ENCODE measurements around the gene CDKN2AIP. TPM values are rescaled to one million over a fixed set of nuclear protein-coding genes. Genes with fewer than 3 reads are reported as not detected.

Gene CDKN2AIP
- polyA plus RNA-seq, 1 experiment = 9.4 TPM

DNA sequence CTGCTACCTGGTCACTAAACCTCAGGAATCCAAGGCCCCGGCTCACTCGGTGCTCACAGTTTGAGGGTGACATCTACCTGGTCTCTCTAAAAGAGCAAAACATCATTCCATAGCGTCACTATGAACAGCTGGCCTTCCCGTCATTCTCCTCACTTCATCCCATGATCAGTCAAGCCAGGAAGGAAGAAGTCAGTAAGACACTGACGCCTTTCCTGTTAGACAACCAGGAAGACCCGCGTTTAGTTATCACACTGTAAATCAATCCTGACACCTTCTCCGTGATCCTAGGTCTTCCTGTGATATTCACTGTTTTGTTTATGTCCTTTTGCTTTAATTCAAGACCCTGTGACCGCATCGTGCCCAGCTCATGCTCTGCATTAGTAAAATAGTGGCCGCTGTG is 31.6 kb upstream of the CDKN2AIP start:
- ChIA-PET CTCF (no interaction called here), POLR2A (no interaction called here)
- no peak for DNase-seq (ENCODE audit: low read depth)
- Histone ChIP-seq H3K27me3 (ENCODE audit: control insufficient read depth, insufficient read depth, low read length) (no peaks in the 10 kb centered on the region), H3K4me3 (ENCODE audit: low read depth, low read length) (no peak overlapping the region), H3K36me3 (ENCODE audit: control insufficient read depth, insufficient read depth, low read length) (no peaks in the 10 kb centered on the region)
- TF ChIP-seq, protein P1, sequence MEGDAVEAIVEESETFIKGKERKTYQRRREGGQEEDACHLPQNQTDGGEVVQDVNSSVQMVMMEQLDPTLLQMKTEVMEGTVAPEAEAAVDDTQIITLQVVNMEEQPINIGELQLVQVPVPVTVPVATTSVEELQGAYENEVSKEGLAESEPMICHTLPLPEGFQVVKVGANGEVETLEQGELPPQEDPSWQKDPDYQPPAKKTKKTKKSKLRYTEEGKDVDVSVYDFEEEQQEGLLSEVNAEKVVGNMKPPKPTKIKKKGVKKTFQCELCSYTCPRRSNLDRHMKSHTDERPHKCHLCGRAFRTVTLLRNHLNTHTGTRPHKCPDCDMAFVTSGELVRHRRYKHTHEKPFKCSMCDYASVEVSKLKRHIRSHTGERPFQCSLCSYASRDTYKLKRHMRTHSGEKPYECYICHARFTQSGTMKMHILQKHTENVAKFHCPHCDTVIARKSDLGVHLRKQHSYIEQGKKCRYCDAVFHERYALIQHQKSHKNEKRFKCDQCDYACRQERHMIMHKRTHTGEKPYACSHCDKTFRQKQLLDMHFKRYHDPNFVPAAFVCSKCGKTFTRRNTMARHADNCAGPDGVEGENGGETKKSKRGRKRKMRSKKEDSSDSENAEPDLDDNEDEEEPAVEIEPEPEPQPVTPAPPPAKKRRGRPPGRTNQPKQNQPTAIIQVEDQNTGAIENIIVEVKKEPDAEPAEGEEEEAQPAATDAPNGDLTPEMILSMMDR (IDR thresholded peaks at IDR 0.05; ENCODE audit: insufficient read depth, low read depth, low read length) = no peak

DNA sequence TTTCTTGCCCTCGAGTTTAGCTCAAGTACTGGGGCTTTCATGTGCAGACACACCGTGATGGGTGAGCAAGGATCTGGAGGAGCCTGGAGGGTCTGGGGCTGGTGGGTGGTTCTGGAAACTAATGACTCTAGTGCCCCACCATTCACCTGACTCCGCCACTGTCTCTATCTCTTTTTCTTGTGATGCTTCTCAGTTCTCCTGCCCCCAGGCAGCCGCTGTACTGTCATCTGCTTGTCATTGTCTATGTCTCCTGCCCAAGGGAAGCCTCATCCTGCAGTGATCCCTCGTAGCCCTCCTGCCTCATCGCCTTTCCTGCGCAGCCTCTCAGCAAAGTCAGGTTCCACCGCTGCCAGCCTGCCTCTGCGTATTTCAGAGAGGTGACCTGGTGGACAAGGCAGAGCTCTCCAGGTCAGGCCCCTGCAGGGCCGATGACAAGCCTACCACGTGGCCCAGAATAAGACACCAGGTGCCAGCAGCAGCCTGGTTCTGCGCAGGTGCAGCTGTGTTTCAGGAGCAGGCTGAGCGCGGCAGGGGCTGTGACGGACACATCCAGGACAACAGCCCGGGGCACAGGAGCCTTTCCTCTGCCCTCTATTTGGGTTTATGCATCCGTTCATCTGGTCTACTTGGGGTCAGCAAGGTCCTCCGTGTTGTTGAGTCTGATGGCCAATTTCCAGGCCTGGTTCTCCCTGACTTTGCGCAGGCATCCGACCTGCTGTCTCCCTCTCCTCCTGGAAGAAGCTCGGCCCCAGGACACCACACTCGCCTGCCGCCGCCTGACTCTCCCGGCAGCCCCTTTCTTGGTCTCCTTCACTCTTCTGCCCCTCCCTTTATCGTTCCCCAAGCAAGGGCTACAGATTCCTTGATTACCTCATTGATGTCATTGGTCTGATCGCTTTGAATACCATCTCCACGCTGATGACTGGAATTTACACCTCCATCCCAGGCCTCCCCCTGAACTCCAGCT is 30.9 kb upstream of the CDKN2AIP start:
- DNase-seq (ENCODE audit: low read depth) = no peak
- TF ChIP-seq, protein P1 (IDR thresholded peaks at IDR 0.05; ENCODE audit: insufficient read depth, low read depth, low read length) = no peak
- CTCF ChIA-PET = no interaction called here
- POLR2A ChIA-PET = no interaction called here
- Histone ChIP-seq H3K27me3 (ENCODE audit: control insufficient read depth, insufficient read depth, low read length) (no peaks in the 10 kb centered on the region), H3K4me3 (ENCODE audit: low read depth, low read length) (no peak overlapping the region), H3K36me3 (ENCODE audit: control insufficient read depth, insufficient read depth, low read length) (no peaks in the 10 kb centered on the region)

DNA sequence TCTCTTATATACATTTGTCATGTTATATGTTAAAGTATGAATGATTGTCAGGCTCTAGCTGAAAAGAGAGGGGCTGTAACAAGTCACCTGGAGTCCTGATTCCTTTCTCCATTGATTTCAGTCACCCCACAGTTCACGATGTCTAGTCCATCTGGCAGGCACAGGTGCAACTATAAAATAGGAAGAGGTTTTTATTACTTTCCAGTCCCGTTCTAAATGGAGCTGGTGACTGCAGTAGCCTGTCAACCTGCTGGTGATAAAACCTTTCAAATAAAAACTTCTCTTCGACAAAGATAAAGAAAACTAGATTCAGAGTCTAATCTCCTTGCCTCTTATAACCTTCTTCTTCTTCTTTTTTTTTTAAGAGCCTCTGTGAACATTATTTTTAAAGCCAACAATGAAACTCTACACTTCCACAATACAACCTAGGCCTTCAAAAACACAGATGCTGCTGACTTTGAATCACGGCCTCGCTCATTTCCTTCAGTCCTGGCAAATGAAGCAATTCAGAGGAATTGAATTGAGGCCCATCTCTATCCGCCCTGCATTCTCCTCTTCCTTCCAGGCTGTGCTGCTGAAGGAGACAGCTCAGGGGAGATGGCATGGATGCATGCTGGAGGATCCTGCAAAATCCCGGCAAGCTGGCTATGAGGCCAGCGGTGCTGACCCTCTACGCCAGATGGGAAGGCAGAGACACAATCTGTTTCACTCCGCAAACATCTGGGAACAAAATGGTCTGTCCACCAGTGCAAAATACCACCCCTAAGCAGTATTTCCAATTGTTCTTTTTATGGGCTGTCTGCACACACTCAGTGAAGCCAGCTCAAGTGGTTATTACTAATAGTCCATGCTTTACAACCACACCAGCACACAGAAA is 27.3 kb upstream of the CDKN2AIP start:
- TF ChIP-seq, protein P1 (IDR thresholded peaks at IDR 0.05; ENCODE audit: insufficient read depth, low read depth, low read length) = no peak
- CTCF ChIA-PET = interaction anchor here (1.9 kb wide), 1 partner anchor 8 kb away, joined by 4 read pairs; no protein-coding TSS in a partner anchor
- H3K36me3 ChIP-seq (ENCODE audit: control insufficient read depth, insufficient read depth, low read length) = no peaks in the 10 kb centered on the region
- no peak for DNase-seq (ENCODE audit: low read depth)
- no peak overlapping the region for H3K4me3 ChIP-seq (ENCODE audit: low read depth, low read length)
- POLR2A ChIA-PET = no interaction called here
- no peaks in the 10 kb centered on the region for H3K27me3 ChIP-seq (ENCODE audit: control insufficient read depth, insufficient read depth, low read length)

DNA sequence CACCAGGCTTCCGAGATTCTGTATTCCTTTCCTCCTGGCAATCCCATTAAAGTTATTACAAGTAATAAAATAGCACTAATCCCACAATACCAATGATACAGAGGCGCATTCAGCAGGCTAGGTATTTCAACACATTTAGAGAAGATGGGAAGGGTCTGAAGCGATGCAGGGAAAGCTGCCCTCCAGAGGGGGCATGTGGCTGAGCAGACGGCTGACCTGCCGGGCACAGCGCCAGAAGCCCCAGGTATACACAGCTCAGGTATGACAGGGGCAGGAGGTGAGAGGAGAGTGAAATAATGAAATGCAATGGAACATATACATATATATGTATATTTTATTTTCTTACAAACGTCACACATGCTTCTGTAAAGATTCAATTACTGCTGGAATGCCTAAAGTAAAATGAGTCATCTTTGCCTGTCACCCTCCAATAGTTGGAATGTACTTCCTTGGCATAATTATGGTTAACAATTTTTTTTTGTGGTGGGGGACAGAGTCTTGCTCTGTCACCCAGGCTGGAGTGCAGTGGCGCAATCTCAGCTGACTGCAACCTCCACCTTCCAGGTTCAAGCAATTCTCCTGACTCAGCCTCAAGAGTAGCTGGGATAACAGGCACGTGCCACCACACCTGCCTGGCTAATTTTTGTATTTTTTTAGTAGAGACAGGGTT is 21.3 kb upstream of the CDKN2AIP start:
- Histone ChIP-seq H3K27me3 (ENCODE audit: control insufficient read depth, insufficient read depth, low read length) (no peaks in the 10 kb centered on the region), H3K36me3 (ENCODE audit: control insufficient read depth, insufficient read depth, low read length) (no peaks in the 10 kb centered on the region), H3K4me3 (ENCODE audit: low read depth, low read length) (no peak overlapping the region)
- POLR2A ChIA-PET = no interaction called here
- CTCF ChIA-PET = interaction anchor here (1.0 kb wide), 1 partner anchor 14 kb away, joined by 4 read pairs; no protein-coding TSS in a partner anchor
- DNase-seq (ENCODE audit: low read depth) = no peak
- TF ChIP-seq, protein P1 (IDR thresholded peaks at IDR 0.05; ENCODE audit: insufficient read depth, low read depth, low read length) = no peak

Data from BJ (cell line).